ENCODE results near the gene RSU1.

- TF ChIP-seq CTCF (conservative IDR thresholded peaks at IDR 0.05) (no peak), ZFX (IDR thresholded peaks at IDR 0.05) (no peak)
These were observed 127.5 kb downstream of the RSU1 start for GRCh38 chr10:16689696-16690095.

Data from C4-2B (cell line).